Activated CD4-positive, alpha-beta T cell treated with anti-CD3 and anti-CD28 coated beads, Interleukin-2, amount 10 ng/mL, durations not matched to agents 7 days and 5 days (primary cell): ENCODE results near the gene ACSBG1. TPM values are rescaled to one million over a fixed set of nuclear protein-coding genes. Genes with fewer than 3 reads are reported as not detected.
A peak's percentile ranks its signal among the peaks of the same experiment; 100 is the strongest.
"Not testable (repeated sequence)": the region's sequence is repeated elsewhere in the genome, so short reads cannot be mapped to it uniquely, and the experiment has no call there.

Experiments used
- CTCF ChIA-PET: fragments of 350-600 bp; sonication (Branson Sonifier 250); formaldehyde crosslinking; loops from one replicate; lab custom pipeline; 2021; ENCODE audit warnings: antibody characterized with exemption; lab: Charles Lee
- POLR2A ChIA-PET: fragments of 350-600 bp; sonication (Branson Sonifier 250); formaldehyde crosslinking; loops from one replicate; lab custom pipeline; 2021; ENCODE audit warnings: antibody characterized with exemption; lab: Charles Lee
- DNase-seq: peaks from one replicate; pipeline ENCODE4 v3.0.0-alpha.2; 2020
- H3K27ac Mint-ChIP-seq: one replicate; pipeline ENCODE4 v1.8.0; 2021; ENCODE audit warnings: mild to moderate bottlenecking, moderate library complexity, mixed read lengths
- H3K27me3 Mint-ChIP-seq: one replicate; pipeline ENCODE4 v1.8.0; 2021; ENCODE audit warnings: mixed read lengths
- H3K36me3 Mint-ChIP-seq: one replicate; pipeline ENCODE4 v1.8.0; 2021; ENCODE audit warnings: low read depth, mixed read lengths
- H3K4me1 Mint-ChIP-seq: one replicate; pipeline ENCODE4 v1.8.0; 2021; ENCODE audit warnings: mixed read lengths
- H3K4me3 Mint-ChIP-seq: one replicate; pipeline ENCODE4 v1.8.0; 2021; ENCODE audit warnings: mild to moderate bottlenecking, moderate library complexity, mixed read lengths
- H3K9me3 Mint-ChIP-seq: one replicate; pipeline ENCODE4 v1.8.0; 2021; ENCODE audit warnings: mixed read lengths
- total RNA-seq, 2 experiments: library from RNA; stranded (reverse); gene quantifications; one replicate each; pipeline ENCODE4 v1.2.3, GENCODE V29; 2021

Gene ACSBG1
- total RNA-seq, 2 experiments from 2014 or later = not detected

DNA sequence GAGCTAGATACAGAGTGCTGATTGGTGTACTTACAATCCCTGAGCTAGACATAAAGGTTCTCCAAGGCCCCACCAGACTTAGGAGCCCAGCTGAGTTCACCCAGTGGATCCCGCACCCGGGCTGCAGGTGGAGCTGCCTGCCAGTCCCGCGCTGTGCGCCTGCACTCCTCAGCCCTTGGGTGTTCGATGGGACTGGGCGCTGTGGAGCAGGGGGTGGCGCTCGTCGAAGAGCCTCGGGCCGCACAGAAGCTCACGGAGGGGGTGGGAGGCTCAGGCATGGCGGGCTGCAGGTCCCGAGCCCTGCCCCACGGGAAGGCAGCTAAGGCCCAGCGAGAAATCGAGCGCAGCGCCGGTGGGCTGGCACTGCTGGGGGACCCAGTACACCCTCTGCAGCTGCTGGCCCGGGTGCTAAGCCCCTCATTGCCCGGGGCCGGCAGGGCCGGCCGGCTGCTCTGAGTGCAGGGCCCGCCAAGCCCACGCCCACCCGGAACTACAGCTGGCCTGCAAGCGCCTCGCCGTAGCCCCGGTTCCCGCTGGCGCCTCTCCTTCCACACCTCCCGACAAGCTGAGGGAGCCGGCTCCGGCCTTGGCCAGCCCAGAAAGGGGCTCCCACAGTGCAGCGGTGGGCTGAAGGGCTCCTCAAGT, 11.7 kb upstream of the ACSBG1 start:
- H3K27me3 Mint-ChIP-seq, H3K9me3 Mint-ChIP-seq, H3K27ac Mint-ChIP-seq, H3K36me3 Mint-ChIP-seq, H3K4me1 Mint-ChIP-seq, H3K4me3 Mint-ChIP-seq, POLR2A ChIA-PET, DNase-seq: not testable (repeated sequence)
- CTCF ChIA-PET = interaction anchor here (1.2 to 1.9 kb wide), 2 partner anchors 19 to 134 kb away, joined by 4 to 6 read pairs; no protein-coding TSS in a partner anchor

- H3K9me3 Mint-ChIP-seq, DNase-seq, H3K4me1 Mint-ChIP-seq, H3K4me3 Mint-ChIP-seq, H3K36me3 Mint-ChIP-seq, H3K27me3 Mint-ChIP-seq, H3K27ac Mint-ChIP-seq: not testable (repeated sequence)
- ChIA-PET CTCF (interaction anchor here (0.8 to 1.9 kb wide), 4 partner anchors 9 to 134 kb away, joined by 3 to 6 read pairs (median 4); no protein-coding TSS in a partner anchor), POLR2A (interaction anchor here (0.6 kb wide), 1 partner anchor 10 kb away, joined by 5 read pairs; no protein-coding TSS in a partner anchor)
Observed at GRCh38 chr15:78245392-78245791, 11.0 kb upstream of the ACSBG1 start.

DNA sequence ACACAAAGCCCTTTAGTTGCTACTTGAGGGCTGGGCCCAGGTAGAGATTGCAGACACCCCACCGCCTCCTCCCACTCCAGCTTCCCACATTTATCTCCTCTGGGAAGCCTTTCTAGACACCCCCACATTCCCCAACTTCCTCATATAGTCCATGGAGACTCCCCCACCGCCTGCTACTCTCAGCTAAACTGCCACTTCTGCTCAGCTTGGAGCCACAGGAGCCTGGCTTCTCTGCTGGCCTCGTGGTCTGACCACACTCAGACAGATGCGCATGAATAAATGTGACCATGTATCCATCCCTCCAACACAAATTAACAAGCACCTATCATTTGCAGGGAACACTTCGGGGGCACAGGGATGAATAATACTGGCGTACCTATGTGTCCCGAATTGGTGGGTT, 10.5 kb upstream of the ACSBG1 start:
- H3K9me3 Mint-ChIP-seq = no peaks in the 10 kb centered on the region
- CTCF ChIA-PET = interaction anchor here (0.8 to 1.9 kb wide), 5 partner anchors 9 to 137 kb away, joined by 3 to 8 read pairs (median 4); no protein-coding TSS in a partner anchor
- no peak for DNase-seq
- peaks cover 2% of the 10 kb centered on the region for H3K4me1 Mint-ChIP-seq
- no peak overlapping the region for H3K27ac Mint-ChIP-seq
- H3K36me3 Mint-ChIP-seq = no peaks in the 10 kb centered on the region
- POLR2A ChIA-PET = interaction anchor here (0.6 kb wide), 1 partner anchor 11 kb away, joined by 5 read pairs; no protein-coding TSS in a partner anchor
- no peak overlapping the region for H3K4me3 Mint-ChIP-seq
- H3K27me3 Mint-ChIP-seq = peaks cover 2% of the 10 kb centered on the region

DNA sequence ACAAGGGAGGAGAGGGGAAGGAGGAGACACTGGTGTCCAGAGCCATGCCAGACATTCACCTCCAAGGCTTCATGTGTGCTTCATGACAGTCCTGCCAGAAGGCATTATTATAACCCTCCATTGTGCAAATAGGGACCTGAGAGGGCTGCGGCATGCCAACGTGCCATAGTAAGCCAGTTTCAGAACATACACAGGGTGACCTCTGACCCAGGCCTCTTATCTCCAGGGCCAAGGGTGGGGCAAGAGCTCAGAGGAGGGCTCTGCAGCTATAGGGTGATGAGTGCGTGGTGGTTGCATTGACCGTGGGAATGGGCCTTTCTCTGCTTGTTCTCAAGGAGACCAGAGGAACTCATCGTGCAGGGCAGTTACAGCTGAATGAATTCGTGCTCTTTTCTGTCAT, 9.7 kb upstream of the ACSBG1 start:
- H3K9me3 Mint-ChIP-seq = no peaks in the 10 kb centered on the region
- DNase-seq = no peak
- POLR2A ChIA-PET = no interaction called here
- peaks cover 2% of the 10 kb centered on the region for H3K27me3 Mint-ChIP-seq
- H3K27ac Mint-ChIP-seq = no peak overlapping the region
- H3K4me3 Mint-ChIP-seq = no peak overlapping the region
- no peaks in the 10 kb centered on the region for H3K36me3 Mint-ChIP-seq
- H3K4me1 Mint-ChIP-seq = peaks cover 2% of the 10 kb centered on the region
- CTCF ChIA-PET = interaction anchor here (0.8 to 1.3 kb wide), 4 partner anchors 21 to 136 kb away, joined by 3 to 8 read pairs (median 3); no protein-coding TSS in a partner anchor

GRCh38 chr15:78243491-78243941, 9.2 kb upstream of the ACSBG1 start:
- no peak overlapping the region for H3K27ac Mint-ChIP-seq
- H3K36me3 Mint-ChIP-seq = no peaks in the 10 kb centered on the region
- no peak for DNase-seq
- CTCF ChIA-PET = interaction anchor here (0.9 to 4.6 kb wide), 5 partner anchors 20 to 284 kb away, joined by 3 to 16 read pairs (median 4); no protein-coding TSS in a partner anchor
- H3K4me3 Mint-ChIP-seq = no peak overlapping the region
- peaks cover 2% of the 10 kb centered on the region for H3K27me3 Mint-ChIP-seq
- peaks cover 2% of the 10 kb centered on the region for H3K4me1 Mint-ChIP-seq
- H3K9me3 Mint-ChIP-seq = no peaks in the 10 kb centered on the region
- POLR2A ChIA-PET = no interaction called here

DNA sequence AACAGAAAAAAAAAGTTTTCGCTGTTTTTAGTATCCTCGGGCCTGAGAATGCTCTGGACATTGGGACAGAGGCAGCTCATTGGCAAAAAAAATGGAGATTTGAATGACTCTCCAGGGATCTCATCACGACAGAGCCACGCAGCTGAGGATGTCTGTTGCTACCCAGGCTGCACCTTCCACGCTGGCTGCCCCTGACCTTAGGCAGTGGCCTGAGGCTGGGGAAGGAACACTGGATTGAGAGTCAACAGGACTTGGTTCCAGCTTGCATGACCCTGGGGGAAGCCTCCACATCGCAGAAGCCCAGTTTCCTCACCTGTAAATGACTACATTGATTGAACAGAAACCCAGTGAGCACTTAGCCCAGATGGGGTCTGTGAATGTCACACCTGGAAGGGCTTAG, 8.7 kb upstream of the ACSBG1 start:
- Mint-ChIP-seq H3K4me3 (no peak overlapping the region), H3K27ac (no peak overlapping the region), H3K27me3 (peaks cover 2% of the 10 kb centered on the region), H3K4me1 (peaks cover 2% of the 10 kb centered on the region), H3K9me3 (no peaks in the 10 kb centered on the region), H3K36me3 (no peaks in the 10 kb centered on the region)
- no peak for DNase-seq
- ChIA-PET POLR2A (no interaction called here), CTCF (interaction anchor here (0.6 to 5.1 kb wide), 8 partner anchors 8 to 287 kb away, joined by 3 to 44 read pairs (median 4); no protein-coding TSS in a partner anchor)

- Mint-ChIP-seq H3K9me3 (no peaks in the 10 kb centered on the region), H3K36me3 (no peaks in the 10 kb centered on the region), H3K27me3 (peaks cover 6% of the 10 kb centered on the region), H3K4me1 (peaks cover 2% of the 10 kb centered on the region), H3K27ac (no peak overlapping the region), H3K4me3 (no peak overlapping the region)
- CTCF ChIA-PET = interaction anchor here (0.9 to 5.1 kb wide), 14 partner anchors 9 to 288 kb away, joined by 3 to 44 read pairs (median 4); partner anchors contain the start of genes CIB2 and DNAJA4
- POLR2A ChIA-PET = no interaction called here
- peak; percentile 39 for DNase-seq
Observed at GRCh38 chr15:78242128-78242527, 7.8 kb upstream of the ACSBG1 start.

DNA sequence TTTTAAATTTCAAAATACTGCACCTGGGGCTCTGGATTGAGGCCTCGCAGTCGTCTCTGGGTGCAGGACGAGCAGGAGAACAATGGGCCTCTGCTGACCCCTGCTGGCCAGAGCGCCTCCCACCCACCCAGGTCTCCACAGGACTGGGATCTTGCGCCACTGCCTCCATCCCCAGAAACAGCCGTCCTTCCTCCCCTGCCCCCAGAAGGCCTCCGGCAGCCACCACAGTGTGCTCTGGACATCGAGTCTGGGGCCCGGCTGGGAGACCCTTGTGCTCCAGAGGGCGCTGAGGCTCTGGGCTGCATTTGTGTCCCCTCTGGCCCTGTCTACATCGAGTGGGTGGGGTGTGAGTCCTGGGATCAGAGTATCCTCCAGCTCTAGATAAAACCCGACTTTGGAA, 6.7 kb upstream of the ACSBG1 start:
- DNase-seq = peak; percentile 85
- Mint-ChIP-seq H3K27me3 (peaks cover 6% of the 10 kb centered on the region), H3K27ac (no peak overlapping the region), H3K4me1 (peaks cover 2% of the 10 kb centered on the region), H3K36me3 (no peaks in the 10 kb centered on the region), H3K4me3 (no peak overlapping the region), H3K9me3 (no peaks in the 10 kb centered on the region)
- ChIA-PET CTCF (interaction anchor here (0.6 to 5.1 kb wide), 18 partner anchors 10 to 282 kb away, joined by 3 to 44 read pairs (median 4); partner anchors contain the start of genes CIB2 and DNAJA4), POLR2A (no interaction called here)

- Mint-ChIP-seq H3K4me1 (peaks cover 7% of the 10 kb centered on the region), H3K27ac (no peak overlapping the region), H3K27me3 (peaks cover 8% of the 10 kb centered on the region), H3K36me3 (no peaks in the 10 kb centered on the region), H3K9me3 (no peaks in the 10 kb centered on the region), H3K4me3 (no peak overlapping the region)
- DNase-seq = no peak
- CTCF ChIA-PET = interaction anchor here (0.7 to 5.1 kb wide), 13 partner anchors 21 to 280 kb away, joined by 3 to 44 read pairs (median 5); partner anchors contain the start of genes CIB2 and DNAJA4
- POLR2A ChIA-PET = no interaction called here
Observed at GRCh38 chr15:78239811-78240210, 5.4 kb upstream of the ACSBG1 start.

GRCh38 chr15:78237146-78237545, 2.8 kb upstream of the ACSBG1 start:
- CTCF ChIA-PET = interaction anchor here (0.6 to 1.1 kb wide), 3 partner anchors 106 to 128 kb away, joined by 3 to 4 read pairs (median 3); no protein-coding TSS in a partner anchor
- H3K4me1 Mint-ChIP-seq = peaks cover 21% of the 10 kb centered on the region
- DNase-seq = no peak
- no peak overlapping the region for H3K27ac Mint-ChIP-seq
- H3K4me3 Mint-ChIP-seq = no peak overlapping the region
- H3K27me3 Mint-ChIP-seq = peaks cover 8% of the 10 kb centered on the region
- H3K36me3 Mint-ChIP-seq = no peaks in the 10 kb centered on the region
- POLR2A ChIA-PET = no interaction called here
- no peaks in the 10 kb centered on the region for H3K9me3 Mint-ChIP-seq

DNA sequence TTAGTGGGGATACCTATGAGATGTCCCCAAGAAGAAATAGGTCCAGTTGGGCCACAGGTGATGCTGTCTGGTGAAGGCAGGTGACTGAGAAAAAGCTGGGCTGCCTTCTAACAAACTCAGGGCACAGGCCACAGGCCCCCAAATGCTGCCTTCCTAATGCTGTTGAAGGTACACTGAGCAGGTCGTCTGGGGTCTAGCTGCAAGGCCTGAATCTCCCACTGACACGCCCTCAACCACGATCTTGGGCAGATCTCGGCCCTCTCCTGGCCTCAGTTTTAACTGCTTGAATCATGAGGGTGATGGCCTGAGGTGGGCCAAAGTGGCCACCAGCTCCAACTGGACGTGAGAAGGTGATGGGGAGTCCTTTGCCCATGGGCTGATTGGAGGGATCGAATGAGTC, 2.1 kb upstream of the ACSBG1 start:
- Mint-ChIP-seq H3K27me3 (peaks cover 10% of the 10 kb centered on the region), H3K9me3 (no peaks in the 10 kb centered on the region), H3K36me3 (no peaks in the 10 kb centered on the region), H3K4me3 (no peak overlapping the region), H3K4me1 (peaks cover 21% of the 10 kb centered on the region), H3K27ac (no peak overlapping the region)
- ChIA-PET CTCF (interaction anchor here (0.6 to 1.1 kb wide), 3 partner anchors 106 to 128 kb away, joined by 3 to 4 read pairs (median 3); no protein-coding TSS in a partner anchor), POLR2A (no interaction called here)
- DNase-seq = no peak

DNA sequence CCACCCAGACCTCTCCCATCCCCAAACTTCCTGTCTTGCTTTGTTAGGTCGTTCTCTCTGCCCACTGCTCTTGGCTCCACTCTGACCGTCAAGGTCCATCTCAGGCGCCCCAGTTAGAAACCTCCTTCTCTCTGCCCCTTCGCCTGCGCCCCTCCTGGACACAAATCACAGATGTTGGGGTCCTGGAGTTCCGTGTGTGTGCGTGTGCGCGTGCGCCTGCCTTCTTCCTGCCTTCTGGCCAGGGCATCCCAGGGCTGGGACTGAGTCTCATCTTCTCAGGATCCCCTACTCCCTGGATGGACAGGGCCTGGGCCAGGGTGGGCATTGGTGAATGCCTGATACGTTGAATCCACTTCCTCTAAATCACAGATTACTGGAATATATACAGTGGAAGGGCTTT, 869 bp downstream of the ACSBG1 start:
- Mint-ChIP-seq H3K27ac (no peak overlapping the region), H3K36me3 (no peaks in the 10 kb centered on the region), H3K4me1 (peaks cover 19% of the 10 kb centered on the region), H3K4me3 (no peak overlapping the region), H3K9me3 (no peaks in the 10 kb centered on the region), H3K27me3 (peaks cover 10% of the 10 kb centered on the region)
- ChIA-PET CTCF (no interaction called here), POLR2A (no interaction called here)
- DNase-seq = no peak

GRCh38 chr15:78232951-78233350, 1.4 kb downstream of the ACSBG1 start:
- no peaks in the 10 kb centered on the region for H3K36me3 Mint-ChIP-seq
- H3K4me1 Mint-ChIP-seq = peaks cover 19% of the 10 kb centered on the region
- no peak overlapping the region for H3K4me3 Mint-ChIP-seq
- H3K9me3 Mint-ChIP-seq = no peaks in the 10 kb centered on the region
- no peak overlapping the region for H3K27ac Mint-ChIP-seq
- ChIA-PET POLR2A (no interaction called here), CTCF (no interaction called here)
- no peak for DNase-seq
- H3K27me3 Mint-ChIP-seq = peaks cover 9% of the 10 kb centered on the region
